GM18511 (cell line): ENCODE results near the gene PTGR3.

Experiments used
- ATAC-seq: cut with Tn5 transposase; IDR thresholded peaks from one replicate; pipeline ENCODE4 v1.9.1; 2021; ENCODE audit warnings: mild to moderate bottlenecking, moderate library complexity; ENCODE audit not compliant: unreplicated experiment

PTGR3 gene

DNA sequence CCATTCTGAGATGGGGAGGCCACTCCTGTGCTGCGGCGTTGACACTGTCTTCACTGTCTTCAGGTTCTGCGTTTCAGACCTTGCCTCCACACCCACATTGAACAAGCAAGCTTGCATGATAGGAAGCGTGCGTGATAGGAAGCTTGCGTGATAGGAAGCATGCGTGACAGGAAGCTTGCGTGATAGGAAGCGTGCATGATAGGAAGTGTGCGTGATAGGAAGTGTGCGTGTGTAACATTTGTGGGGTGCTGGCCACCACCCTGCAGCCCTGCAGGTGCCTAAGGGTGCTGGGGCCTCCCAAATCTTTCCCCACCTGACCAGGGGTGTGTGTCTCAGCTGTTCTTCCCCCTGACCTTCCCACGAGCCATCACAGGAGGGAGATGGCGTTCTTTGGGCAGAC, 27.0 kb upstream of the PTGR3 start:
- ATAC-seq, result no peak

DNA sequence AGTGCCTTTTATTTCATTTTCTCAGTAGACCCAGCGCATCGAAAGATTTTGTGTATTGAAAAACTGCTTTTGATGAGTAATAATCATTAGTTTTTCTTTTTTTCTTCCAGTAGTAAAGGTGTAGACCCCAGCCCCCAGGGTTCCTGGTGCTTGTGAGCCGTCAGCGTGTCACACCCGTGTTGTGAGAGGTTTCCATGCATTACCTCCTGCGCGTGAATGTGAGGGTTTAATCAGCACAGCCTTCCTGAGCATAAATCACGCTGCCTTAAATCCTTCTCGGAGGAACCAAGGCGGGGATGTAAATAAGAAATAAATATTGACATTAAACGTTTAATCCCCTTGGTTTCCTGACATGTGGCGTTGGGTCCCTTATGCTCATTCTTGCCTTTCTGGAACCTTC, 26.0 kb upstream of the PTGR3 start:
- ATAC-seq, result no peak

DNA sequence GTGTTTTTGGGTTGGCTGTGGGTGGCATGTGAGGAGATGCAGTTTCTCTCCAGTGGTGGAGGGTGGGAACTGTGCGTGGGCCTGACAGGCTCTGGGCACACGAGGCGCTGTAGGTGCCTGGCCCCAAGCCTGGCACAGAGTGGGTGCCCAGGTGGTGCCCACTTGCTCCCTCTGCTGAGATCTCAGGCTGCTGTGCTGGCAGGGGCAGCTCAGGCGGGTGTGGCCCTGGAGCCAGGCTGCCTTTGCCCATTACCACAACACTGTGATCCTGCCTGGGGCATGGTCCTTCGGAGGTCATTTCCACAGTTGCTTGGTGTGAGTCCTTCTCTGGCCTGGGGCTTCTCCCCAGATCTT, 22.1 kb upstream of the PTGR3 start:
- ATAC-seq, result no peak

GRCh38 chr18:75230163-75231052, 21.5 kb upstream of the PTGR3 start:
- ATAC-seq, result no peak

DNA sequence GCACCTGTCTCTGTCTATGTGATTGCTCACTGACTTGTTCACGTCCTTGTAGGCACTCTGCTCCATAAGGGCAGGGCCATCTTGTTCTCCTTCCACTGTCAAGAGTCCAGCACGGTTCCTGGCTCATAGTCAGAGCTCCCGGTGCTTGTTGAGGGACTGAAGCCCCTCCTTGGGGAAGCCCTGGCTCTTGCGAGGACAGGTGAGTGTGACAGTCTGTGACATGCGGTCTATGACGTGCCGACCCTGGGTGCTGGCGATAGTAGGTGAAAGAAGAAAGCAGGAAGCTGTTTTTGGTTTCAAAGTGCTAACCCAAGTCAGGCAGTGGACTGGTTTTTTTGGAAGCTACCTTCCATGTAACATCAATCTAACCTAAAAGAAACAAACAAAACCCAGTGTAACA, 20.5 kb upstream of the PTGR3 start:
- ATAC-seq, result no peak

DNA sequence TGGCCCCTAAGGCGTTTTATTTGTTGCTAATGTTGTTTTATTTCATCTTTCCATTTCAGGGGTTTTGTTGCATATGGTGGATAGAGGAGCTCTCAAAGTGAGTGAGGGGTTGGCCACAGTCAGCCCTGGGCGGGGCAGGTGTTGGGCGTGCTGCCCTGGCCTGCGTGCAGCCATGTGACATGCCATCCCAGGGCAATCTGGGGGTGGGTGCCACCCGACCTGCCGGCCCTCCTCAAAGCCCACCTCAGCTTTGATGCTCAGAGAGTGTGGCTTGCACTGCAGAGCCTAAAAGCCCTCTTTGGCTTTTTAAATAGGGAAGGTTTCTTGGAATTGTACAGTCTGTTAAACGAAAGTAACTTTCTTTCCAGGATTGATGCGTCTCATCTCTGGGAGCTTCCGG, 20.0 kb upstream of the PTGR3 start:
- no peak for ATAC-seq

DNA sequence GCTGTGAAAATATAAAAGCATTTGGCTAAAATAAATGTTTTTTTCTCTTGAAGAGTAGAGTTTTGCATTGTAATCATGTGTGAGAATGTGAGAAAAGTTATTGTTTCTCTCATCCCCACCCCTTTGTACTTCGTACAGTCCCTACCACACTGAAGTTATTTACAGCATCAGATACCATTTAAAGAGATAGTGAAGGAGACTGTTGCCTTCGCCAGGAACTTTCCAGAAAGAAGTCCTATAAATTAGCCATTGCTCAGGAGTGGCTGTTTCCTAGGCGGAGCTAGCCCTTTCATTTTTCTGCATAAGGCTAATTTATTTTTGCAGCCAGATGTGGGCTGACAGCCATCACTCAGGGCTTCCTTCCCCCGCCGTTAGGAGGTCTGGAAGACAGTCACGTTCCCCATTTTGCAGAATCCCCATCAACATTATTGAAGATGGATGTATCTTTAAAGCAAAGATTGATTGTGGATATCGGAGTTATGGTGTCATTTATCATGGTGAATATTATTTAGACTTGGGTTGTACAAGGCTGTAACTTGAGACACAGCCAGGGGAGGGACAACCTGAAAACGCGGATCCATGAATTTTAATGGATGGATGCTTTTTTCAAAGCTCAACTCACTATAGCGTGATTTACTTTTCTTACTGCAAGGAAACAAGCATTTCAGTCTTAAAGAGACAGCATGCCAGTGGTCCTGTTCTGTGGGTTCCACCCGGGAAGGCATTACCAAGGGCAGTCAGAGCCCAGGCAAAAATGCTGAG, 18.8 kb upstream of the PTGR3 start:
- ATAC-seq, result no peak

DNA sequence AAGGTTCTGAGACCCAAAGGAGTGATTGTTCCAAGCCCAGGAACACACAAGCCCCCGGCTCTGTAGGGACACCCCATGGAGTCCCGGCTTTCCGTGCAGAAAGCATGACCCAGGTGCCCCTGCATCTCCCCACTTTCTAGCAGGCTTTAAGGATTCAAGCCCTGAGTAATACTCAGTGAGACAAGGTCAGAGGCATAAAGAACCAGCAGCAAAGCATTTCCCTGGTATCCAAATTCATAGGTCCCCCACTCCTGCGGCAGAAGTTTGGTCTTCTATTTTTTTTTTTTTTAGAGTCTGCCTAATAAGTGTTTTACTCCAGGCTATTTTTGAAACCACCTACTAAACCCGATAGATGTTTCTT, 18.0 kb upstream of the PTGR3 start:
- ATAC-seq, result no peak

- no peak for ATAC-seq
Measured at GRCh38 chr18:75226286-75226955, 17.5 kb upstream of the PTGR3 start.

- ATAC-seq, result no peak
Measured at GRCh38 chr18:75223687-75224347, 14.9 kb upstream of the PTGR3 start.

GRCh38 chr18:75222407-75222806, 13.5 kb upstream of the PTGR3 start:
- ATAC-seq, result no peak

GRCh38 chr18:75221897-75222296, 13.0 kb upstream of the PTGR3 start:
- no peak for ATAC-seq

DNA sequence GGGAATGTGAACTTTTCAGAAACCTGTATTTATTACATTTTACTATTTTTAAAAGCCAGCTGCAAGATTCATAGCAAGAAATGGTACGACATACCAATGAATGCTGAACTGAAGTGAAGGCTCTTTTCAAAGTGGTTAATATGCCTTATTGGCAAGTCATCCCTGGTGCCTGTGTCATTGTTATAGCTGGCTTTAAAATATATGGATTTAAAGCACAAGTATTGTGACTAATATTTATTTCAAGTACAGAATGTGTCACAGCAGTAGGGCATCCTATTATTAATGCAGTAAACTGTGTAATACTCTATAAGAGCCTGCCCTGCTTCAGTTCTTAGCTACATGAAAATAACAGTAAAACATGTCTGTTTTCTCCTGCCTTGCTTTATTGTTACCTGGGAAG, 12.5 kb upstream of the PTGR3 start:
- ATAC-seq, result no peak

GRCh38 chr18:75220551-75221355, 11.8 kb upstream of the PTGR3 start:
- ATAC-seq, result no peak

DNA sequence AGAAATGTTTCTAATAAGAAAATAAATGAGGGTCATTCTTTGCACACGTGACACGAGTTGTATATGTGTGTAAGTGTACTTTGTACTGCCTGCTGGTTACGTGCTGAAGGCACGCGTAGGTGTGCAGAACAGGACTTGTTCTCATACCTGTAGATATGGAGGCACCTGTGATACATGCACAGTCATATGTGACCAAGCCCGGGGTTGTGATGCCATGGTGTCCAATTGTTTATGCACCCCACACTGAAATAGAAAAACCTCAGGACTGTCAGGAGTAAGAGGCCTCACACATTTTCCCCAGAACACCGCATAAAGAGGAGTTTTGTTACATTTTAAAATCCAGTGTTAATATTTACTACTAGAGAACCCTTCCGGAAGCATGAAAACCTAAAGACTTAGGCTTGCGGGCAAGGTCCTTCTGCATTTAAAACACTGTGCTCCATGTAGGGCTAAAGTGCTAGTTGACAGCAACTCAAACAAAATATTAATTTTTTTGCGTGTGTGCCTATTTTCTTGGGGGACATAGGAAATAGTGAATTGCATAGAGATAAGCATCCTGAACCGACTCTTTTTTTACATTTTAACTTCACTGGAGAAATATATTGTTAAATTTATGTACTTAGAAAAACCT, 10.9 kb upstream of the PTGR3 start:
- ATAC-seq, result no peak

DNA sequence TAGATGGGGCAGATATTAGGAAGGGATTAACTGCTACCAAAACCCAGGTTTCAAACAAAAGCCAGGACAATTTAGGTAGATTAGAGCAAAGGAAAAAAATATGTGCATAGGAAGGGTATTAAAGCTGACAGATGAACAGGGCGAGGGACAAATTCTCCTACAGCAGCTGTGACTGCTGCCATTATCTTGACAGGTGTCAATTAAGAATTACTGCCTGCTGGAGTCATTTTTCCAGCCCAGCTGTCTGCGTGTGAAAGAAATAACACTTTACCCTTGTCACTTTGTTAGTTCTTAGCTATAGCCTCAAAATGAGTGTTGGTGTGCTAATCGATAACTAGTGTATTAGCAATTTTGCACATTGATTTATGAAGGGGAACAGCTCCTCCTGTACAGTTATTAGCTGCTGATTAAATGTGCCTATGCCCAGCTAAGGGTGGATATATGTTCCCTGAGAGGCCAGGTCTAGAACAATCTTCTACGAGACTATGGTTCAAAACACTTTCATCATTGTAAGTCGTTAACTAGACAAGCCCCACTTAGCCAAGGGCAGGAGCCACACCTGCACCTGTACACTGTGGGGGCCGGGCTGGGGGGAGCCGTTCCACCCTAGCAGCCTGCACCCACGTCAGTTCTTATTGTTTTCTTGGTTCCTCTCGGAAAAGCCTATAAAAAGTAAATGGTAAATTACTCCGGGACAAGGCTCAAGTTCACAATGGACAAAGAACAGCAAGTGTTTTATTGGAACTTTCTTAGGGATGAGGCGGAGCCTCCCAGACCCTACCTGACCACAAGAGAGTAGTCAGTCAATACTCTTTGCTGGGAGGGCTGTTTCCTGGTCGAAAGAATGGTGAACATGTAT, 9.4 kb upstream of the PTGR3 start:
- no peak for ATAC-seq

- no peak for ATAC-seq
Measured at GRCh38 chr18:75216911-75217689, 8.2 kb upstream of the PTGR3 start.

GRCh38 chr18:75216212-75216910, 7.4 kb upstream of the PTGR3 start:
- ATAC-seq, result no peak
